ENCODE data around the gene GDAP2. TPM values are rescaled to one million over a fixed set of nuclear protein-coding genes. Genes with fewer than 3 reads are reported as not detected.

GDAP2 gene
- total and polyA plus RNA-seq, 4 donors: 5.1 to 52.2 (median 17.2) TPM

DNA sequence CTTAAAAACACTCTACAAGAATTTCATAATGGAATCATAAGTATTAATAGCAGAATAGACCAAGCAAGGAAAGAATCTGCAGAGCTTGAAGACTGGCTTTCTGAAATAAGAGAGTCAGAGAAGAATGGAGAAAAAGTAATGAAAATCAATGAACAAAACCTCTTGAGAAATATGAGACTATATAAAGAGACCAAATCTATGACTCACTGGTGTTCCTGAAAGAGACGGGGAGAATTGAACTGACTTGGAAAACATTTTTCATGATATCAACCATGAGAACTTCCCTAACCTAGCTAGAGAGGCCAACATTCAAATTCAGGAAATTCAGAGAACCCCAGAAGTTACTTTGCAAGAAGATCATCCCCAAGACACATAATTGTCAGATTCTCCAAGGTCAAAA is 85.6 kb downstream of the GDAP2 start:
- Histone ChIP-seq H3K9ac (ENCODE audit: insufficient read depth in 1 of 2, low read length in 2 of 2) (no peak overlapping the region), H3K27me3 (ENCODE audit: control insufficient read depth in 3 of 3, insufficient read depth in 3 of 3, low read length in 2 of 3) (no peaks in the 10 kb centered on the region), H3K36me3 (ENCODE audit: control insufficient read depth in 4 of 4, insufficient read depth in 4 of 4, low read length in 4 of 4) (peaks cover 0 to 1% (median 0%) of the 10 kb centered on the region in 4 donors), H3K27ac (ENCODE audit: low read depth in 1 of 2, low read length in 1 of 2) (no peak overlapping the region), H3K4me3 (no peak overlapping the region), H3K4me1 (ENCODE audit: control insufficient read depth in 5 of 5, insufficient read depth in 5 of 5, low read length in 5 of 5) (peaks cover 0 to 4% (median 0%) of the 10 kb centered on the region in 5 donors), H3K9me3 (ENCODE audit: control insufficient read depth in 4 of 4, insufficient read depth in 3 of 4, low read length in 3 of 4) (peaks cover 0 to 7% (median 3%) of the 10 kb centered on the region in 4 donors)
- DNase-seq (no peak), ATAC-seq (ENCODE audit: insufficient read depth, low FRiP score) (no peak)
- TF ChIP-seq, protein P1, sequence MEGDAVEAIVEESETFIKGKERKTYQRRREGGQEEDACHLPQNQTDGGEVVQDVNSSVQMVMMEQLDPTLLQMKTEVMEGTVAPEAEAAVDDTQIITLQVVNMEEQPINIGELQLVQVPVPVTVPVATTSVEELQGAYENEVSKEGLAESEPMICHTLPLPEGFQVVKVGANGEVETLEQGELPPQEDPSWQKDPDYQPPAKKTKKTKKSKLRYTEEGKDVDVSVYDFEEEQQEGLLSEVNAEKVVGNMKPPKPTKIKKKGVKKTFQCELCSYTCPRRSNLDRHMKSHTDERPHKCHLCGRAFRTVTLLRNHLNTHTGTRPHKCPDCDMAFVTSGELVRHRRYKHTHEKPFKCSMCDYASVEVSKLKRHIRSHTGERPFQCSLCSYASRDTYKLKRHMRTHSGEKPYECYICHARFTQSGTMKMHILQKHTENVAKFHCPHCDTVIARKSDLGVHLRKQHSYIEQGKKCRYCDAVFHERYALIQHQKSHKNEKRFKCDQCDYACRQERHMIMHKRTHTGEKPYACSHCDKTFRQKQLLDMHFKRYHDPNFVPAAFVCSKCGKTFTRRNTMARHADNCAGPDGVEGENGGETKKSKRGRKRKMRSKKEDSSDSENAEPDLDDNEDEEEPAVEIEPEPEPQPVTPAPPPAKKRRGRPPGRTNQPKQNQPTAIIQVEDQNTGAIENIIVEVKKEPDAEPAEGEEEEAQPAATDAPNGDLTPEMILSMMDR (IDR thresholded peaks at IDR 0.05; ENCODE audit: control extremely low read depth, extremely low read depth): no peak
- 91 to 94% methylated on average over 1 of the region's 1 CpG for WGBS, 2 donors

DNA sequence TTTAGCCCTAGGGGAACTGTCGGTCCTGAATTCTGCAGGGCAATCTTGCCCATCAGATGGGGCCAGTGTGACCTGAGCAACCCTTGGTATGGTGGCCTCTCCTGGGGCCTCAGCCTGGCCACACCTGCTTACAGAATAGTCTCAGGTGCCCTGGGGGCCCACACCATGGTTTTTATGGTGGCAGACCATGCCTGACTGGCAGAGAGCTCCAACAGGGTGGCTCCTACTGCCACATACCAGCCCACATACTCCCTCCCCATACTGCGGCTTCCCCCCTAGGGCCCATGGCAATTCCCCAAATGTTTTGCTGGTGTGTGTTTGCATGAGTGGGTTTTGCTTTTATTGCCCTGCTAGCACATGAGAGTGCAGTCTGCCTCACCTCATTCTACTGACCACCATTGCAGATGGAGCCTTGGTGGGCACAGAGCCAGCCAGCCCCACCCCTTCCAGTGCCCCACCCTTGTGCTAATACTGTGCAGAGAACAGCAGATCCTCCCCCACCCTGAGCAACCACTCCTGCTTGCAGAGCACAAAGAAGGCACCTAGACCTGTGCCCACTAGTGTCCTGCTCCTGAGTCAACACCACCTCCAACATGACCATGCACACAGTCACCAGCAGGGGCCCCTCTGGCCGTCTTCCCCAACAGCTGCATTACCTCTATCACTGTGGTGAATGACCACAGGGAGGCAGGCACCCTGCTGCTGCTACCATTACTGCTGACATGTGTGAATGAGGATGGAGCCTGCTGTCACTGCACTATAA is 86.8 kb downstream of the GDAP2 start:
- H3K36me3 ChIP-seq (ENCODE audit: control insufficient read depth in 4 of 4, insufficient read depth in 4 of 4, low read length in 4 of 4): peaks cover 0 to 1% (median 0%) of the 10 kb centered on the region in 4 donors
- peaks cover 0 to 4% (median 0%) of the 10 kb centered on the region in 5 donors for H3K4me1 ChIP-seq (ENCODE audit: control insufficient read depth in 5 of 5, insufficient read depth in 5 of 5, low read length in 5 of 5)
- ATAC-seq (ENCODE audit: insufficient read depth, low FRiP score): no peak
- H3K4me3 ChIP-seq: no peak overlapping the region
- H3K27ac ChIP-seq (ENCODE audit: low read depth in 1 of 2, low read length in 1 of 2): no peak overlapping the region
- 80 to 88% methylated on average over 3 of the region's 3 CpGs for WGBS, 2 donors
- TF ChIP-seq, protein P1 (IDR thresholded peaks at IDR 0.05; ENCODE audit: control extremely low read depth, extremely low read depth): no peak
- peaks cover 0 to 7% (median 3%) of the 10 kb centered on the region in 4 donors for H3K9me3 ChIP-seq (ENCODE audit: control insufficient read depth in 4 of 4, insufficient read depth in 3 of 4, low read length in 3 of 4)
- no peaks in the 10 kb centered on the region for H3K27me3 ChIP-seq (ENCODE audit: control insufficient read depth in 3 of 3, insufficient read depth in 3 of 3, low read length in 2 of 3)
- DNase-seq: no peak
- H3K9ac ChIP-seq (ENCODE audit: insufficient read depth in 1 of 2, low read length in 2 of 2): no peak overlapping the region

DNA sequence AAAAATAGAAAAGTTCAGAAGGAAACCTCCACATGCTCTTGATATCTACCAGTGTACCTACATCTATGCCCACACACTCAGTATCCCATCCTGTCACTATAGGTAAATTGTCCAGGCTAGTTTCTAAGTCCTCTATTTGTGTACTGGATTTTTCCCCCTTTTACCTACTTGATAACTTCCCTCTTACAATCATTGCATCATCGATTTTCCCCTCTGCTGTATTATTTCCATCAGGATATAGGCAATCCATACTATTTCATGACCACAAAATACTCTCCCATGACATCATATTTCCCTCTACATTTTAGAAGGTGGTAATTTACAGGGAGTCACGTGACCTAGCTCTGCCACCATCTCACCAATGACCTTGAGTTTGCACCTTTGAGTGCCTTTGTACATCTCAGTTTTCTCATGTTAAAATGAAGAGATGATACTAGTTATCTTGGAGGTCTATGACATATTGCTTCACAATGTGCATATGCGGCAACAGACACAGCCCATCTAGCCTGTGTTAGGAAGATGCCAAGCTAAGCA is 88.2 kb downstream of the GDAP2 start:
- H3K4me1 ChIP-seq (ENCODE audit: control insufficient read depth in 5 of 5, insufficient read depth in 5 of 5, low read length in 5 of 5): peaks cover 0 to 4% (median 0%) of the 10 kb centered on the region in 5 donors
- TF ChIP-seq, protein P1 (IDR thresholded peaks at IDR 0.05; ENCODE audit: control extremely low read depth, extremely low read depth): no peak
- H3K27ac ChIP-seq (ENCODE audit: low read depth in 1 of 2, low read length in 1 of 2): no peak overlapping the region
- no peak for DNase-seq
- no peak overlapping the region for H3K4me3 ChIP-seq
- no peaks in the 10 kb centered on the region for H3K27me3 ChIP-seq (ENCODE audit: control insufficient read depth in 3 of 3, insufficient read depth in 3 of 3, low read length in 2 of 3)
- WGBS, 2 donors: 93 to 95% methylated on average over 3 of the region's 3 CpGs
- no peak overlapping the region for H3K9ac ChIP-seq (ENCODE audit: insufficient read depth in 1 of 2, low read length in 2 of 2)
- H3K9me3 ChIP-seq (ENCODE audit: control insufficient read depth in 4 of 4, insufficient read depth in 3 of 4, low read length in 3 of 4): peaks cover 0 to 7% (median 3%) of the 10 kb centered on the region in 4 donors
- ATAC-seq (ENCODE audit: insufficient read depth, low FRiP score): no peak
- peaks cover 0 to 1% (median 0%) of the 10 kb centered on the region in 4 donors for H3K36me3 ChIP-seq (ENCODE audit: control insufficient read depth in 4 of 4, insufficient read depth in 4 of 4, low read length in 4 of 4)
